HG03175 (cell line): ENCODE results near the gene BIRC7.

Experiments
- ATAC-seq: cut with Tn5 transposase; IDR thresholded peaks from one replicate; pipeline ENCODE4 v1.9.1; 2021; ENCODE audit warnings: mild to moderate bottlenecking, moderate library complexity; ENCODE audit not compliant: unreplicated experiment

Gene BIRC7

GRCh38 chr20:63224412-63225081 is 11.2 kb upstream of the BIRC7 start:
- ATAC-seq = no peak

- ATAC-seq = no peak
These were observed 10.6 kb upstream of the BIRC7 start for GRCh38 chr20:63225082-63225454.

- no peak for ATAC-seq
These were observed 9.4 kb upstream of the BIRC7 start for GRCh38 chr20:63226042-63226943.

GRCh38 chr20:63227260-63227659 is 8.4 kb upstream of the BIRC7 start:
- ATAC-seq = no peak

DNA sequence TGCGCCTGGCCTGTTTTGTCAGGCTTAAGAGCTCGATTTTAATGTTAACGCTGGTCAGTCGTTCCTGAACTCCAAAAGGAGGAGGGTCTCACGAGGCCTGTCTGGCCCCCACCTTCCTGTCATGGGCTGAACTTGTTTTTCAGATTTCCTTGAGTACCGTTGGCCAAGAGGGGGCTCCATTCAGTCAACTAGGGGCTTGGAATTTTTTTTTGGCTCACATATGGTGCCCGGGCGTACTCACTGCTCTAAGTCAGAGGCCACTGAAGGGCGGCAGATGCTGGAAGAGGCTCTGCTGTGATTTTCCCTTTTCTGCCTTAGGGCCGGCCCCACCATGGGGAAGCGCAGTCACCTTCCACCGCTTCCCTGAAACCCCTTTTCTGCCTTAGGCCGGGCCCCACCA is 6.9 kb upstream of the BIRC7 start:
- no peak for ATAC-seq

- no peak for ATAC-seq
These were observed 4.9 kb upstream of the BIRC7 start for GRCh38 chr20:63230800-63231268.

DNA sequence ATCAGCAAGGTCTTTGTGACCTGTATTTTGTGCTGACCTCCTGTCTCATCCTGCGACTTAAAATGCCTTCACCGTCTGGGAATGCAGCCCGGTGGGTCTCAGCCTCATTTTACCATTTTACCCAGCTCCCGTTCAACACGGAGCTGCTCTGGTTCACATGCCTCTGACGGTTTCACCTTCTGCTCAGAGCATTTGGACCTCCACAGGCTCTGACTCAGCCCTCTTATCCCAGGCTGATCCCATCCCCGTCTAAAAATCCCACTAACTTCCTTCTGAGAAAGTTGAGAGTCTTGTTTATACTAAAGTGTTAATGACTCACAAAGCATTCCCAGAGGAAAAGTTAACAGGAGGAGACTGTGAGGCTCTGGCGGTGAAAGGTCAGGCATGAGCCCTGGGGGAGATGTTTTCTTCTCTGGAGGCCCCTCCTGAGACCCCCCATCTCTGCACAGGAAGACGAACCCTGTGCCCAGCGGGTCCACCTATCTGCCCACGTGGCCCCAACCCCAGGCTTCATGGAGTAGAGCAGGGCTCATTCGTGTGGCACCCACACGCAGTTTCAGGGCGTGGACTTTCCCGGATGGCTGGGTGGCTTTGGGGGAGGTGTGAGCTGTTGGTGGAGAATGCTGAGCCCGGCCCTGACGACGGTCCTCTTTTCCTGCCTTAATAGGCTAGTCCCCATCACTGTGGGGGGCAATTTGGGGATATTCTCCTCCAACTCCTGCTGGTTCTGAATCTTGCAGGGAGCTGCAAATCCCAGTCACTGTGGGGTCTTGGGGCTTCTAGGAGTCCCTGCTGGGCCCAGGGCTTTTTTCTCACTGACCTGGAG is 3.3 kb upstream of the BIRC7 start:
- ATAC-seq = no peak

DNA sequence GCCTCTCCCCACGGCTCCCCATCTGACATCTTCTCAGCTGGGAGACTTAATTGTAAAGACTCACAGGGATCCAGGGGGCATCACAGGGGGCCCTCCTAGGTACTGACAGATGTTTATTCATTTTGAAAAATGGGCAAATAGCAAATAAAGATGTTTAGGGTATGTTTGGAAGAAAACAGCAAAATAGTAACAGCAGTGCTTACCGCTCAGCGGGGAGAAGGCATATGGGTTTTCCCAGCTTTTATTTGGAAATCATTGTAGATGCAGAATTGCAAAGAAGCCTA is 2.7 kb upstream of the BIRC7 start:
- ATAC-seq = no peak

- ATAC-seq = no peak
These were observed 1.8 kb upstream of the BIRC7 start for GRCh38 chr20:63233924-63234323.

DNA sequence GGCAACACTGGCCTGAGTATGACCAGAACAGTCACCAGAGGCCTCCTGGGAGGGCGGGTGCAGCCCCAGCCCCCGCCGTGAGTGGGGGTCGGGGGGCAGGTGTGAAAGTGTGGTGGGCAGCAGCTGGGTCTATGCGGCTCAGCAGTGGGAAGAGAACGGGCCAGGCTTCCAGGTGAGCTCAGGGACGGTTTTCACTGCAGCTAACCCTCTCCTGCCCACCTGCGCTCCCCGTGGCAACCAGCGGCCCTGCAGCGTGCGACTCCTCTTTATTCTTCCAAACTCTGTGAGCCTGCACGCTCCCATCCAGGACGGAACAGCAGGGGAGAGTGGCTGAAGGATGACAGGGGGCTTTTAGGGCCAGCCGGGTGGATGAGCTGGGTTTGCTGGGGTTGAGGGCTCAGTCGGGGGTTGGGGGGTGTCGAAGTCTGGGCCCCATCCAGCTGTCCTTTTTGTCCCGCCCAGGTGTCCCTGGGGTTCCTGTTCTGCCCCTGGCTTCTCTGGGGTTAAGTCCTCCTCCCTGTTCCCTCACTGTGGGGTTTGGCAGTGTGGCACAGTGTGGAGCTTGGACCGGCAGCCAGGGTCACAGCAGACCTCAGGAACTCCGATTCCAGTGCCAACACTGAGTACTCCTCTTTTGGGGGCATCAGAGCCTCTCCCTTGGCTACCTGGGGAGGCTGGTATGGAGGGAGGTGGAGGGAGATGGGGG is 859 bp upstream of the BIRC7 start:
- ATAC-seq = no peak

GRCh38 chr20:63236116-63236837 is 572 bp downstream of the BIRC7 start:
- no peak for ATAC-seq

DNA sequence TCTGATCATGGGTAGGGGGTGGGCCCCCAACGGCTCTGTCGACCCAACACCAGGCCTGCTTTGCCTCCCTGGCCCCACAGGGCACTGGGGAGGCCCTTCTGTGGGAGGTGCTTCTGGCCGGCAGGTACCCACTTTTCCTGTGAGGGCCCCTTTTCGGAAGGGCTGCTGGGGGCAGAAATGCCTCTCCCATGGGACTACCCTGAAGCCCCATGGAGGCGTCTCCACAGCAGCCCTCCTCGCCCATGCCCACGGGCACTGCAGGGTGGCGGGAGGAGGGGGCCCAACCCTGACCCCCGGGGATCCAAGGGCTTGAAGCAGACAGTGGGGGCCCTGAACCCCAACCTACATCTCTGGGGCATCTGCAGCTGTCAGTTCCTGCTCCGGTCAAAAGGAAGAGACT is 2.3 kb downstream of the BIRC7 start:
- no peak for ATAC-seq

GRCh38 chr20:63238514-63239125 is 2.9 kb downstream of the BIRC7 start:
- ATAC-seq = no peak

GRCh38 chr20:63239431-63239830 is 3.7 kb downstream of the BIRC7 start:
- no peak for ATAC-seq

DNA sequence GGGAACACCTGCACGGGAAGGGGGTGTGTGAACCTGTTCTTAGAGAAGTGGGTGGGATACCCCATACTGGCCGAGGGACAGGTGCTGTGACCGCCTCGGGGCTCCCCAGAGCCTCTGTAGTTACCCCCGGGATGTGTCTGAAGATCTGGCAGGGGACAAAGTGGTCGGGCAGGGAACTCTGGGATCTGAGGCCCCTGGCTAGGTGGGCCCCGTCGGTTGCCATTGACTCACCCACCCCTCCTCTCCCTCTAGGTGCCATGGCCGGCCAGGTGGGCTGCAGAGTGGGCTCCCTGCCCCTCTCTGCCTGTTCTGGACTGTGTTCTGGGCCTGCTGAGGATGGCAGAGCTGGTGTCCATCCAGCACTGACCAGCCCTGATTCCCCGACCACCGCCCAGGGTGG is 4.3 kb downstream of the BIRC7 start:
- no peak for ATAC-seq

GRCh38 chr20:63241272-63241671 is 5.6 kb downstream of the BIRC7 start:
- no peak for ATAC-seq

- no peak for ATAC-seq
These were observed 7.0 kb downstream of the BIRC7 start for GRCh38 chr20:63242736-63243135.

- ATAC-seq = no peak
These were observed 8.0 kb downstream of the BIRC7 start for GRCh38 chr20:63243604-63244247.

GRCh38 chr20:63244468-63244867 is 8.8 kb downstream of the BIRC7 start:
- ATAC-seq = no peak
